Measurements from ENCODE around the gene TMEM69. TPM values are rescaled to one million over a fixed set of nuclear protein-coding genes. Genes with fewer than 3 reads are reported as not detected.
"Not testable (repeated sequence)": the region's sequence is repeated elsewhere in the genome, so short reads cannot be mapped to it uniquely, and the experiment has no call there.

The TMEM69 gene
- total RNA-seq, 2 experiments from 2014 or later, result 30.9 to 35.7 TPM

DNA sequence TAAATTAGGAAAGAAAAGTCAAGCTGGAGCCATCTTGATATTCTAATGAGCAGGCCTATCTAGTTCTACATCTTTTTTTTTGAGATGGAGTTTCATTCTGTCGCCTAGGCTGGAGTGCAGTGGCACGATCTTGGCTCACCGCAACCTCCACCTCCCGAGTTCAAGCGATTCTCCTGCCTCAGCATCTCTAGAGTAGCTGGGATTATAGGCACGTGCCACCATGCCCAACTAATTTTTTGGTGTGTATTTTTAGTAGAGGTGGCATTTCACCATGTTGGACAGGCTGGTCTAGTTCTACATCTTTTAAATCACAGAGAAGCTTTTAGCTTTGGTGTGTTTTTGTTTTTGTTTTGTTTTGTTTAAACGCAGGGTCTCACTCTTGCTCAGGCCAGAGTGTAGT lies 6.8 kb downstream of the TMEM69 start:
- no peak for ATAC-seq
- Mint-ChIP-seq H3K9me3 (no peaks in the 10 kb centered on the region), H3K4me1 (ENCODE audit: low read depth) (peaks cover 17% of the 10 kb centered on the region), H3K36me3 (ENCODE audit: low read depth) (peaks cover 31% of the 10 kb centered on the region), H3K27ac (no peak overlapping the region), H3K27me3 (no peaks in the 10 kb centered on the region), H3K4me3 (no peak overlapping the region)
- intact Hi-C loops (cut with micrococcal nuclease), result no loop called here
- TF ChIP-seq, protein P1, sequence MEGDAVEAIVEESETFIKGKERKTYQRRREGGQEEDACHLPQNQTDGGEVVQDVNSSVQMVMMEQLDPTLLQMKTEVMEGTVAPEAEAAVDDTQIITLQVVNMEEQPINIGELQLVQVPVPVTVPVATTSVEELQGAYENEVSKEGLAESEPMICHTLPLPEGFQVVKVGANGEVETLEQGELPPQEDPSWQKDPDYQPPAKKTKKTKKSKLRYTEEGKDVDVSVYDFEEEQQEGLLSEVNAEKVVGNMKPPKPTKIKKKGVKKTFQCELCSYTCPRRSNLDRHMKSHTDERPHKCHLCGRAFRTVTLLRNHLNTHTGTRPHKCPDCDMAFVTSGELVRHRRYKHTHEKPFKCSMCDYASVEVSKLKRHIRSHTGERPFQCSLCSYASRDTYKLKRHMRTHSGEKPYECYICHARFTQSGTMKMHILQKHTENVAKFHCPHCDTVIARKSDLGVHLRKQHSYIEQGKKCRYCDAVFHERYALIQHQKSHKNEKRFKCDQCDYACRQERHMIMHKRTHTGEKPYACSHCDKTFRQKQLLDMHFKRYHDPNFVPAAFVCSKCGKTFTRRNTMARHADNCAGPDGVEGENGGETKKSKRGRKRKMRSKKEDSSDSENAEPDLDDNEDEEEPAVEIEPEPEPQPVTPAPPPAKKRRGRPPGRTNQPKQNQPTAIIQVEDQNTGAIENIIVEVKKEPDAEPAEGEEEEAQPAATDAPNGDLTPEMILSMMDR (IDR thresholded peaks at IDR 0.05), result no peak
- POLR2A ChIA-PET, result interaction anchor here (1.2 kb wide), 1 partner anchor 10 kb away, joined by 5 read pairs; no protein-coding TSS in a partner anchor
- CTCF ChIA-PET, result no interaction called here
- no peak for DNase-seq

DNA sequence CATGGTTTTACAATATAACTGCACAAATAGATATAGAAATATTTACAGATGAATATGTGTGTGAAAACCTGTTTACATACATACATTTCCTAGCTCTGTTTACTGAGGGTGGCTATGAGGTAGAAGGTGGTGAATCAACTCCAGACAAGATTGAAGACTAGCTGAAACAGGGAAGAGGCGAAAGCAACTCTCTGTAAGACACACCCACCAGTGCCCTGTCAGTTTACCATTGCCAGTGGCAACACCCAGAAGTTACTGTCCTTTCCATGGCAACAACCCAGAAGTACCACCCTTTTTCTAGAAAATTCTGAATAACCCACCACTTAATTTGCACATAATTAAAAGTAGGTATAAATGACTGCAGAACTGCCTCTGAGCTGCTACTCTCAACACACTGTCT lies 16.7 kb downstream of the TMEM69 start:
- Mint-ChIP-seq H3K27ac (no peak overlapping the region), H3K36me3 (ENCODE audit: low read depth) (peaks cover 17% of the 10 kb centered on the region), H3K27me3 (no peaks in the 10 kb centered on the region), H3K4me1 (ENCODE audit: low read depth) (no peaks in the 10 kb centered on the region), H3K4me3 (no peak overlapping the region), H3K9me3 (peaks cover 6% of the 10 kb centered on the region)
- ATAC-seq, result no peak
- TF ChIP-seq, protein P1 (IDR thresholded peaks at IDR 0.05), result no peak
- intact Hi-C loops (cut with micrococcal nuclease), result no loop called here
- no peak for DNase-seq
- CTCF ChIA-PET, result no interaction called here
- POLR2A ChIA-PET, result interaction anchor here (1.4 to 1.9 kb wide), 2 partner anchors 10 to 19 kb away, joined by 3 to 5 read pairs; partner anchors contain the start of gene GPBP1L1

DNA sequence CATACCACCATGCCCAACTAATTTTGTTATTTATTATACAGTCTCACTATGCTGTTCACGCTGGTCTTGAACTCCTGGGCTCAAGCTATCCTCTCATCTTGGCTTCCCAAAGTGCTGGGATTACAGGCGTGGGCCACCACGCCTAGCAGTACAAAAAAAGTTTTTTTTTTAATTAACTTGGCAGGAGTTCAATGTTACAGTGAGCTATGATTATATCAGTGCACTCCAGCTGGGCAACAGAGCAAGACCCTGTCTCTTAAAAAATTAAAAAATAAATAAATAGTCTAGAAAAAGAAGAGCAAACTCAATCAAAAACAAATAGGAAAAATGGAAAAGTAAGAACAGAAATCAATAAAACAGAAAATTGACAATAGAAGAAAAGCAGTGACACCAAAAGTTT lies 25.7 kb downstream of the TMEM69 start:
- ChIA-PET POLR2A (no interaction called here), CTCF (no interaction called here)
- TF ChIP-seq, protein P1 (IDR thresholded peaks at IDR 0.05), result no peak
- H3K9me3 Mint-ChIP-seq, result no peaks in the 10 kb centered on the region
- no peak overlapping the region for H3K27ac Mint-ChIP-seq
- ATAC-seq, result no peak
- no peak overlapping the region for H3K4me3 Mint-ChIP-seq
- DNase-seq, result no peak
- no peaks in the 10 kb centered on the region for H3K27me3 Mint-ChIP-seq
- no peaks in the 10 kb centered on the region for H3K4me1 Mint-ChIP-seq (ENCODE audit: low read depth)
- H3K36me3 Mint-ChIP-seq (ENCODE audit: low read depth), result peaks cover 8% of the 10 kb centered on the region
- intact Hi-C loops (cut with micrococcal nuclease), result no loop called here

DNA sequence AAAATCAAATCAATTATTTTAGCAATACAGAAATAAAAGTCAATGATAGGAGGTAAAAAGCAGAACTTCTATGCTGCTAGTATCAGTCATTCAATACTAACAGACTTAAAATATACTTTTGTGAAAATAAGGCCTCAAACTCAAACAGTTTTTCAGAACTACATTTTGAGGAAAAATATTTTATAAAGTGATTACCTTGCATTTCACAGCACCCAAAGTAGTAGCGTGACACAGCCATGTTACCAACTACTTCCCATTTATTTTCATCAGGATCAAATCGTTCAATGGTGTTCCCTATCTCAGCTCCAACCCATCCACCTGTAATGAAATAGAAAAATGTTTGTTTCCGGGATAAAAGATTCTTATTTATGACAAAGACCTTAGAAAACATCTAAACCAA lies 28.7 kb downstream of the TMEM69 start:
- H3K27me3 Mint-ChIP-seq, result no peaks in the 10 kb centered on the region
- H3K27ac Mint-ChIP-seq, result no peak overlapping the region
- no peaks in the 10 kb centered on the region for H3K4me1 Mint-ChIP-seq (ENCODE audit: low read depth)
- no peak for DNase-seq
- CTCF ChIA-PET, result no interaction called here
- no peaks in the 10 kb centered on the region for H3K9me3 Mint-ChIP-seq
- intact Hi-C loops (cut with micrococcal nuclease), result no loop called here
- peaks cover 6% of the 10 kb centered on the region for H3K36me3 Mint-ChIP-seq (ENCODE audit: low read depth)
- no peak overlapping the region for H3K4me3 Mint-ChIP-seq
- TF ChIP-seq, protein P1 (IDR thresholded peaks at IDR 0.05), result no peak
- POLR2A ChIA-PET, result interaction anchor here (1.2 kb wide), 1 partner anchor 159 kb away, joined by 3 read pairs; no protein-coding TSS in a partner anchor
- ATAC-seq, result no peak

DNA sequence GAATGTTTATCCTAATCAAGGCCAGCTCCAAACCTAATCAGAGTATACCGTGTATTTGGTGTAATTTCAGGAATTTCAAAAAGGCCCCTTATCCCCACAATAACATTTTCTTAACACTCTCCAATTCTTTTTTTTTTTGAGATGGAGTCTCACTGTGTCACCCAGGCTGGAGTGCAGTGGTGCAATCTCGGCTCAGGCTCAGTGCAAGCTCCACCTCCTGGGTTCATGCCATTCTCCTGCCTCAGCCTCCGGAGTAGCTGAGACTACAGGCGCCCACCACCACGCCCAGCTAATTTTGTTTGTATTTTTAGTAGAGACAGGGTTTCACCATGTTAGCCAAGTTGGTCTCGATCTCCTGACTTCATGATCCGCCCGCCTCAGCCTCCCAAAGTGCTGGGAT lies 29.4 kb downstream of the TMEM69 start:
- ATAC-seq; H3K27ac Mint-ChIP-seq; intact Hi-C loops (cut with micrococcal nuclease); H3K4me1 Mint-ChIP-seq (ENCODE audit: low read depth); H3K4me3 Mint-ChIP-seq; H3K36me3 Mint-ChIP-seq (ENCODE audit: low read depth); H3K9me3 Mint-ChIP-seq; DNase-seq; CTCF ChIA-PET; H3K27me3 Mint-ChIP-seq: not testable (repeated sequence)
- POLR2A ChIA-PET, result interaction anchor here (1.2 kb wide), 1 partner anchor 158 kb away, joined by 3 read pairs; no protein-coding TSS in a partner anchor

DNA sequence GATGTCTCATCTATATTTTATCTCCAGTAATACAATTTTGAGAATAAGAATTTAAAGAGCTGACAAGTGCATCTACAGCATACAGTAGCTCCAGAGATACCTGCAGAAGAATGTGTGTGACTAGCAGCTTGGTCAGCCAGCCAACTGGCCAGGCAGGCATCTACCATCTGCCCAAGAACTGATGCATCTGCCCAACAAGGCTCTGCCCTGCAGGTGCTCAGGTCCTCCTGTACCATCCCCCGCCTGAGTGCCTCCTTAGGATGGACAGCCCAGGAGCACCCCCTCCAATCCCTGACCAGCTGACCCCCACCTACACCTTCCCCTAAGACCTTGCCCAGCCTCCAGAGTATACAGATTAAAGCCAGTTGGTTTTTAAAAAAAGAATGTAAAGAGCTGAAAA lies 30.3 kb downstream of the TMEM69 start:
- DNase-seq (no peak), ATAC-seq (no peak)
- no peak overlapping the region for H3K4me3 Mint-ChIP-seq
- peaks cover 6% of the 10 kb centered on the region for H3K36me3 Mint-ChIP-seq (ENCODE audit: low read depth)
- TF ChIP-seq, protein P1 (IDR thresholded peaks at IDR 0.05), result no peak
- ChIA-PET CTCF (no interaction called here), POLR2A (interaction anchor here (0.6 kb wide), 1 partner anchor 35 kb away, joined by 3 read pairs; no protein-coding TSS in a partner anchor)
- H3K4me1 Mint-ChIP-seq (ENCODE audit: low read depth), result no peaks in the 10 kb centered on the region
- no peaks in the 10 kb centered on the region for H3K27me3 Mint-ChIP-seq
- intact Hi-C loops (cut with micrococcal nuclease), result no loop called here
- H3K27ac Mint-ChIP-seq, result no peak overlapping the region
- no peaks in the 10 kb centered on the region for H3K9me3 Mint-ChIP-seq
